22Rv1 (cell line): ENCODE data around the gene MFSD11.
"Not testable (repeated sequence)": the region's sequence is repeated elsewhere in the genome, so short reads cannot be mapped to it uniquely, and the experiment has no call there.

Experiments
- H3K27ac ChIP-seq: fragments of 450-650 bp; 2 replicates; pipeline ENCODE4 v1.5.1; 2017
- CTCF ChIP-seq: fragments of 450-650 bp; IDR thresholded peaks from 2 replicates; pipeline ENCODE4 v1.5.1; 2017; ENCODE audit warnings: mild to moderate bottlenecking
- ZFX ChIP-seq: fragments of 450-650 bp; IDR thresholded peaks from 2 replicates; pipeline ENCODE4 v1.6.1; 2017; ENCODE audit warnings: antibody characterized with exemption, borderline replicate concordance

Gene MFSD11

GRCh38 chr17:76710863-76711611, 26.9 kb upstream of the MFSD11 start, which contains the start of gene MXRA7:
Gene MXRA7 (minus strand): TSS chr17:76710965. CDS start chr17:76710946, 19 bp downstream.
- peak within 1 kb of the TSS; percentile 43 for H3K27ac ChIP-seq
- TF ChIP-seq CTCF = no peak
- TF ChIP-seq ZFX = no peak

GRCh38 chr17:76712321-76712720, 25.6 kb upstream of the MFSD11 start:
- H3K27ac ChIP-seq = not testable (repeated sequence)

- no peak overlapping the region for H3K27ac ChIP-seq
- no peak for TF ChIP-seq CTCF
- TF ChIP-seq ZFX = no peak
These were observed 24.2 kb upstream of the MFSD11 start for GRCh38 chr17:76713765-76714164.

- H3K27ac ChIP-seq = no peak overlapping the region
- TF ChIP-seq CTCF (no peak), ZFX (no peak)
These were observed 23.6 kb upstream of the MFSD11 start for GRCh38 chr17:76714336-76714735.

- no peak overlapping the region for H3K27ac ChIP-seq
- TF ChIP-seq CTCF = peak; percentile 94
- no peak for TF ChIP-seq ZFX
These were observed 23.0 kb upstream of the MFSD11 start for GRCh38 chr17:76714822-76715495.

- TF ChIP-seq CTCF (no peak), ZFX (no peak)
- no peak overlapping the region for H3K27ac ChIP-seq
These were observed 22.5 kb upstream of the MFSD11 start for GRCh38 chr17:76715496-76715830.

- no peak overlapping the region for H3K27ac ChIP-seq
- TF ChIP-seq ZFX = no peak
These were observed 21.6 kb upstream of the MFSD11 start for GRCh38 chr17:76716146-76716838.

GRCh38 chr17:76716839-76717215, 21.1 kb upstream of the MFSD11 start:
- no peak overlapping the region for H3K27ac ChIP-seq
- TF ChIP-seq CTCF (no peak), ZFX (no peak)
